HepG2 (cell line): Measurements from ENCODE around the gene MAPK8IP3. TPM values are rescaled to one million over a fixed set of nuclear protein-coding genes. Genes with fewer than 3 reads are reported as not detected.

Experiments used
- BCL6 ChIP-seq: IDR thresholded peaks from 2 replicates; pipeline ENCODE4 v1.6.1; 2016; ENCODE audit warnings: missing genetic modification reagents, missing compliant biosample characterization
- CEBPB ChIP-seq: IDR thresholded peaks from 2 replicates; pipeline ENCODE4 v1.6.1; 2011; ENCODE audit warnings: low read depth, low read length, improper control_type of control experiment, borderline replicate concordance
- DPF2 ChIP-seq: sonication (generic); formaldehyde crosslinking; IDR thresholded peaks from 2 replicates; pipeline ENCODE4 v1.4.0; 2020; ENCODE audit warnings: mild to moderate bottlenecking, low read depth, missing genetic modification reagents, borderline replicate concordance
- ETV5 ChIP-seq: IDR thresholded peaks from 2 replicates; pipeline ENCODE4 v1.6.1; 2018; ENCODE audit warnings: missing biosample characterization, missing genetic modification reagents, inconsistent platforms, borderline replicate concordance
- GATAD2A ChIP-seq: IDR thresholded peaks from 2 replicates; pipeline ENCODE4 v1.6.1; 2016
- PHF5A ChIP-seq: IDR thresholded peaks from one replicate; pipeline ENCODE4 v1.6.1; 2018; ENCODE audit warnings: low read depth, missing genetic modification reagents; ENCODE audit not compliant: unreplicated experiment
- ZBTB25 ChIP-seq: IDR thresholded peaks from 2 replicates; pipeline ENCODE4 v1.6.1; 2018; ENCODE audit warnings: missing genetic modification reagents
- polyA plus RNA-seq, 8 experiments: library from polyadenylated mRNA; depleted of rRNA in 3 of 8; stranded (reverse) in 7 of 8; unstranded in 1 of 8; fragments of >200 nt; fragmentation: Illumina TruSeq in 4 of 8; extraction: Trizol in 4 of 8; gene quantifications; 2 replicates each; pipeline versions ENCODE4 v1.2.1 to v1.2.3, GENCODE V29; 2011 to 2016; ENCODE audit warnings: low read depth in 4 of 8, missing spikeins in 1 of 8, mixed read lengths in 1 of 8; ENCODE audit not compliant: insufficient read depth in 1 of 8
- total RNA-seq, 5 experiments: library from RNA; depleted of rRNA; stranded (reverse); fragments of >200 nt; fragmentation: Illumina TruSeq; extraction: Trizol; gene quantifications; 2 replicates each; pipeline ENCODE4 v1.2.3, GENCODE V29; 2016; ENCODE audit warnings: low read depth in 1 of 5
- TF ChIP-seq, protein P1 (sequence below): sonication (generic); IDR thresholded peaks from 2 replicates; pipeline ENCODE4 v1.6.1; 2016; ENCODE audit warnings: low read depth, borderline replicate concordance
- TF ChIP-seq, protein P2 (sequence below): sonication (generic); formaldehyde crosslinking; IDR thresholded peaks from 2 replicates; pipeline ENCODE4 v1.5.1; 2020; ENCODE audit warnings: mild to moderate bottlenecking, missing genetic modification reagents

Gene MAPK8IP3
- total and polyA plus RNA-seq, 2 of the 13 experiments (the other 11 are each of a cell fraction or from before 2014, with no cell fraction given) = 25.1 to 41.7 TPM

- 0 out of 2 replicates have a peak, but pooled peaks have one; percentile 54 for TF ChIP-seq ZBTB25 (CRISPR knock-in tag)
- TF ChIP-seq PHF5A (CRISPR knock-in tag) = peak; percentile 42
- TF ChIP-seq, protein P1, sequence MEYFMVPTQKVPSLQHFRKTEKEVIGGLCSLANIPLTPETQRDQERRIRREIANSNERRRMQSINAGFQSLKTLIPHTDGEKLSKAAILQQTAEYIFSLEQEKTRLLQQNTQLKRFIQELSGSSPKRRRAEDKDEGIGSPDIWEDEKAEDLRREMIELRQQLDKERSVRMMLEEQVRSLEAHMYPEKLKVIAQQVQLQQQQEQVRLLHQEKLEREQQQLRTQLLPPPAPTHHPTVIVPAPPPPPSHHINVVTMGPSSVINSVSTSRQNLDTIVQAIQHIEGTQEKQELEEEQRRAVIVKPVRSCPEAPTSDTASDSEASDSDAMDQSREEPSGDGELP = peak; percentile 55; the same call in 1 of the 2 replicates
- peak; percentile 71 for TF ChIP-seq DPF2 (CRISPR knock-in tag)
- TF ChIP-seq GATAD2A = peak; percentile 72
- 0 out of 2 replicates have a peak, but pooled peaks have one; percentile 25 for TF ChIP-seq BCL6 (CRISPR knock-in tag)
- TF ChIP-seq CEBPB = peak; percentile 67; the same call in 1 of the 2 replicates
- TF ChIP-seq, protein P2, sequence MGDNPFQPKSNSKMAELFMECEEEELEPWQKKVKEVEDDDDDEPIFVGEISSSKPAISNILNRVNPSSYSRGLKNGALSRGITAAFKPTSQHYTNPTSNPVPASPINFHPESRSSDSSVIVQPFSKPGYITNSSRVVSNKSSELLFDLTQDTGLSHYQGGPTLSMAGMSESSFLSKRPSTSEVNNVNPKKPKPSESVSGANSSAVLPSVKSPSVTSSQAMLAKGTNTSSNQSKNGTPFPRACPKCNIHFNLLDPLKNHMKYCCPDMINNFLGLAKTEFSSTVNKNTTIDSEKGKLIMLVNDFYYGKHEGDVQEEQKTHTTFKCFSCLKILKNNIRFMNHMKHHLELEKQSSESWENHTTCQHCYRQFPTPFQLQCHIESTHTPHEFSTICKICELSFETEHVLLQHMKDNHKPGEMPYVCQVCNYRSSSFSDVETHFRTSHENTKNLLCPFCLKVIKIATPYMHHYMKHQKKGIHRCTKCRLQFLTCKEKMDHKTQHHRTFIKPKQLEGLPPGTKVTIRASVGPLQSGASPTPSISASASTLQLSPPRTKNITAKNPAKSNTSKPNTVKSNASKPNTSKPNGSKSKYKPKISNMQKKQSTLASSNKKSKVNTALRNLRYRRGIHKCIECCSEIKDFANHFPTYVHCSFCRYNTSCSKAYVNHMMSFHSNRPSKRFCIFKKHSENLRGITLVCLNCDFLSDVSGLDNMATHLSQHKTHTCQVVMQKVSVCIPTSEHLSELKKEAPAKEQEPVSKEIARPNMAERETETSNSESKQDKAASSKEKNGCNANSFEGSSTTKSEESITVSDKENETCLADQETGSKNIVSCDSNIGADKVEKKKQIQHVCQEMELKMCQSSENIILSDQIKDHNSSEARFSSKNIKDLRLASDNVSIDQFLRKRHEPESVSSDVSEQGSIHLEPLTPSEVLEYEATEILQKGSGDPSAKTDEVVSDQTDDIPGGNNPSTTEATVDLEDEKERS (CRISPR knock-in tag) = peak; percentile 85
- TF ChIP-seq ETV5 (CRISPR knock-in tag) = peak; percentile 53; the same call in 1 of the 2 replicates
Observed at GRCh38 chr16:1719559-1720229, 13.7 kb downstream of the MAPK8IP3 start (continued).
